ENCODE data around the gene PPP1R9A.
A peak's percentile ranks its signal among the peaks of the same experiment; 100 is the strongest.

PPP1R9A gene

GRCh38 chr7:94901981-94902380 lies 5.4 kb upstream of the PPP1R9A start:
- Mint-ChIP-seq H3K9me3 (no peaks in the 10 kb centered on the region), H3K27ac (no peak overlapping the region), H3K4me1 (ENCODE audit: low read depth) (no peaks in the 10 kb centered on the region), H3K36me3 (ENCODE audit: low read depth) (no peaks in the 10 kb centered on the region), H3K27me3 (peaks cover 27% of the 10 kb centered on the region), H3K4me3 (no peak overlapping the region)
- DNase-seq, result no peak

DNA sequence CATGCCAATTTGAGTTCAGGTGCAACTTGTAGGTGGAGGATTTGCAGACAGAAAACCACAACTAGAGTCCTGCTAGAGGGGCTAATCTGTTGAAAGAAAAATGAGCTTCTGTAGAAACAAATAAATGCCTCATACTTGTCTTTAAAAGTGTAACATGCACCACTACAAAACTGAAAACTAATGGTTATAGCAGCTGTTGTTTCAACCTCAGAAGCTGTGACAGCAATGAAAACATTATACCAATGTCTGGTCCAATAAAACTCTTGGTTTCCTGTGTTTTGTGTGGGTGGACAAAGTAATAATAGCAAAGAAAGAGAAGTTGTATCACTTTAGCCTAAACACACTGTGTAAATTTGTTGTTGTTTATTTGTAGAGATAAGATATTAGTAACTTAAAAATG lies 3.4 kb upstream of the PPP1R9A start:
- DNase-seq, result no peak
- H3K9me3 Mint-ChIP-seq, result no peaks in the 10 kb centered on the region
- peaks cover 7% of the 10 kb centered on the region for H3K4me1 Mint-ChIP-seq (ENCODE audit: low read depth)
- peaks cover 40% of the 10 kb centered on the region for H3K27me3 Mint-ChIP-seq
- H3K36me3 Mint-ChIP-seq (ENCODE audit: low read depth), result no peaks in the 10 kb centered on the region
- H3K4me3 Mint-ChIP-seq, result no peak overlapping the region
- no peak overlapping the region for H3K27ac Mint-ChIP-seq

- H3K27ac Mint-ChIP-seq, result no peak overlapping the region
- no peak overlapping the region for H3K4me3 Mint-ChIP-seq
- H3K4me1 Mint-ChIP-seq (ENCODE audit: low read depth), result peaks cover 8% of the 10 kb centered on the region
- H3K36me3 Mint-ChIP-seq (ENCODE audit: low read depth), result no peaks in the 10 kb centered on the region
- peaks cover 45% of the 10 kb centered on the region for H3K27me3 Mint-ChIP-seq
- DNase-seq, result no peak
- no peaks in the 10 kb centered on the region for H3K9me3 Mint-ChIP-seq
Measured at GRCh38 chr7:94904982-94905381, 2.4 kb upstream of the PPP1R9A start.

DNA sequence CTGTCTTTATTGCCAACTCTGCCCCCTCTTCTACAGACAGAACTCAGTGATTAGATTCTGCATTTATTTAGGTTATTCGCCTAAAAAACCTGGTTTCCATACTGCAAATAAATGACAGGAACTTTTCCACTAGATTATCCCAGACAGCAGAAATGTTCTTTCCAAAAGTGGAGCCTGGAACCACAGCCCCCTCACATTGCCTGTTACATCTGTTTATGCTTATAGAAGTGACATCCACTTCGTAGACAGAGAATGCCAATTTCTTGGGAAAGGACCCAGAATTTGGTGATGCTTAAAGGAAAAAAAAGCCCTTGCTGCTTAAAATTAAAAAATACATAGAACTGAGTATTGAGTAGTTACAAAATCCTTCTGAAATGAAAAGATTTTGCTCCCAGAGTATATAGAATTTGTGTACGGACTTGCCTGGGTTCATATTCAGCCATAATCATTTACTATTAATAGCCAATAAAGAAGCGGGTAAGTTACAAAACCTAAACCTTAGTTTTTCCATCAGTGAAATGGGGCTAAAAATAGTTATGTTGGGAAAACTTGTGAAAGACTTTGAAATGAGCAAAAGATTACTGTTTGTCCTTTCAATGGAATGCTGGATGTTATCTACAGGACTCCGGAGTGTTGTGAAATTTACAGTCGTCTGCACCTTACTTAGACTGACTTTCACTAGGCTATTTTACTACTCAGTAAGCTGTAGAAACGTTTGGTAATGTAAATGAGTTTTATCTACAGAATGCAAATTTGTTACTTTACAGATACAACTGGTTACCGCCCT lies 1.1 kb upstream of the PPP1R9A start:
- H3K4me1 Mint-ChIP-seq (ENCODE audit: low read depth), result peaks cover 8% of the 10 kb centered on the region
- H3K9me3 Mint-ChIP-seq, result no peaks in the 10 kb centered on the region
- H3K27me3 Mint-ChIP-seq, result peaks cover 58% of the 10 kb centered on the region
- DNase-seq, result no peak
- no peaks in the 10 kb centered on the region for H3K36me3 Mint-ChIP-seq (ENCODE audit: low read depth)
- no peak overlapping the region for H3K4me3 Mint-ChIP-seq
- H3K27ac Mint-ChIP-seq, result no peak overlapping the region

DNA sequence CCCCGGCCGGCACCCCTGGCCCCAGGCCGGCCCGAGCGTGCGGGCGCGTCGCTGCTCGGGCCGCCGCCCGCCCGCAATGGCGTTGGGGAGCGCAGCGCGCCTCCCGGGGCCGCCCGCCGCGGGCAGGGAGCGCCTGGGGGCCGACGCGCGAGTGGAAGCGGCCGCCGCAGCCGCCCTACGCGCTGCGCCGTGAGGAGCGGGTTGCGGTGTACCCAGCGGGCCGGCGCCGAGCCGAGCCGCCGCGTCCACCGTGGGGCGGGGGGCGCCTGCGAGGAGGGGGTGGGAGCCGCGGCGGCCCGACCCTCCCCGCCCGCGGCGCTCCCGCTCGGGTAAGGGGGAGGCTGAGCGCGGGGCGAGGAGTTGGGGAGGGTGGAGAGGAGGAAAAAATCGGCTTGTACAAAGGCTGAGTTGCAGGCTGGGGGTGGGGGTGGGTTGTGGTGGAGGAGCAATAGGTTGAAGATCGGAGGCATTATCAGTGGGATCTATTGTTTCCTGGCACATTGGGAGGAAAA lies 473 bp downstream of the PPP1R9A start:
- DNase-seq, result no peak
- Mint-ChIP-seq H3K9me3 (no peaks in the 10 kb centered on the region), H3K4me3 (peak overlapping the region; percentile 23), H3K36me3 (ENCODE audit: low read depth) (no peaks in the 10 kb centered on the region), H3K4me1 (ENCODE audit: low read depth) (peaks cover 8% of the 10 kb centered on the region), H3K27me3 (peaks cover 63% of the 10 kb centered on the region), H3K27ac (no peak overlapping the region)

DNA sequence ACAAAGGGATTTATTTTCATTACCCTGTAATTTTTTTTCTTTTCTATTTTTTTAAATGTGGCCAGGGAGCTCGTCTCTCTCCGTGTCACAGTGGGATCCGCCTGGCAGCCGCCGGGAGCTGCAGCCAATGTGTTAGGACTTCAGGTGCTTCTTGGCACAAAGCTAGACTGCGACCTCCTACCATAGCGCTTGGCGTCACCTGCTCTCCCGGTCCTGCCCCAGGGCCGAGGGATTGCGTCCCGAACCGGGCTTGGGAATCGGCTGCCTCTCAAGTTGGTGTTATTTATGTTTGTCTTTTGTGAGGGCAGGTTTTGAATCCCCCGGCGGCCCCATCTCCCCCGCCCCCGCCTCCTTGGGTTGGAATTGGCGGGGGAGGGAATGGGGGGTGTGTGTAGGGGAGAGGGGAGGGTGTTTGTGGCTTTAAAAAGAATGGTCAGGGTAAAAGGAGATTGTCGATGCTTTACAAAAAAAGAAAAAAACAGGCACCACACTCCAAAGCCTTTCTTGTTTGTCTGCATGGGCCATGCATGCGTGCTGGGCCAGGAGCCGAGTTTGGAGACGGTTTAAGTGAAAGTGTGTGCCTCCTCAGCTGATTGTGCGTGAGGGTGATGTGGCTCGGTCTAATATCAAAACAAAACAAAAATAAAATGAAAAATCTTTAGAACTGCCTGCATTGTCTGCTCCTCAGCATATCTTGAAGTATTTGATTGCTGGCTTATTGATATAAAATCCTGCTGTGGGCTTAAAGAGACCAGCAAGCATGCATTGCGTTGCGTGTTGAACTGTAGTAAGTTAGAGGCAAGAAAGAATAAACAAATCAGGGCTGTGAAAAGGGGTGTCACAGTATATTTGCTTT lies 1.2 kb downstream of the PPP1R9A start:
- DNase-seq, result no peak
- H3K27ac Mint-ChIP-seq, result no peak overlapping the region
- H3K36me3 Mint-ChIP-seq (ENCODE audit: low read depth), result no peaks in the 10 kb centered on the region
- peak overlapping the region; percentile 23 for H3K4me3 Mint-ChIP-seq
- H3K27me3 Mint-ChIP-seq, result peaks cover 64% of the 10 kb centered on the region
- H3K4me1 Mint-ChIP-seq (ENCODE audit: low read depth), result peaks cover 8% of the 10 kb centered on the region
- H3K9me3 Mint-ChIP-seq, result no peaks in the 10 kb centered on the region

DNA sequence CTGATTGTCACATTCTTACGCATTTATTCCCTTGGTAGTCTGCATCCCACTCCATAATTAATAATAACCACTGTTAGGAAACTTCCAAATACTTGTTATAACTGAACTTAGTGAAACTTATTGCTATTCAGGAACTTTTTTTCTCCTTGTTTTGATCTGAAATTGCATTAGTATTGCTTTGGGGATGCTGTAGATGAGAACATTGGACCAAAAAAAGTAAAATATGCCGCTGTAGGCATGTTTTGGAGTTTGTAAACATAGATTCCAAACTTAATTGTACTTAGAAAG lies 1.7 kb downstream of the PPP1R9A start:
- H3K4me3 Mint-ChIP-seq, result no peak overlapping the region
- peaks cover 63% of the 10 kb centered on the region for H3K27me3 Mint-ChIP-seq
- no peaks in the 10 kb centered on the region for H3K9me3 Mint-ChIP-seq
- no peaks in the 10 kb centered on the region for H3K36me3 Mint-ChIP-seq (ENCODE audit: low read depth)
- H3K27ac Mint-ChIP-seq, result no peak overlapping the region
- DNase-seq, result no peak
- H3K4me1 Mint-ChIP-seq (ENCODE audit: low read depth), result peaks cover 8% of the 10 kb centered on the region

GRCh38 chr7:94912085-94912484 lies 4.7 kb downstream of the PPP1R9A start:
- Mint-ChIP-seq H3K4me3 (no peak overlapping the region), H3K27me3 (peaks cover 45% of the 10 kb centered on the region), H3K4me1 (ENCODE audit: low read depth) (peaks cover 8% of the 10 kb centered on the region), H3K27ac (no peak overlapping the region), H3K9me3 (no peaks in the 10 kb centered on the region), H3K36me3 (ENCODE audit: low read depth) (no peaks in the 10 kb centered on the region)
- no peak for DNase-seq

DNA sequence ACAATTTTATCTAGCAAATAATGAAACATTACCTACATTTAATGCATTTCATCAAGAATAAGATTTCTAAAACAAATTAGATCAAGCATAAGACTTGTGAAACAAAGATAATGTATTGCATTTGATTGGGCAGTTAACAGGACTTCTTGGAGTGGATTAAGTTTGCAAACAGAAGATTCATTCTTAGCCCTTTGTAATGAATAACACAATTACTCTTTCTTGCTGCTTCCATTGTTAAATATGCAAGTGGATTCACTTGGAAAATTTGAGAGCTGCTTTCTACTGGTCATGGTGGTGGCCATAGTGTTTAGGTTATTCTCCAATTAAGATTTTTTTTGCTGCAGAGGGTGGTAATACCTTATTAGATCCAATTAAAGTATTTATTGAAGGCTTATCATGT lies 6.0 kb downstream of the PPP1R9A start:
- Mint-ChIP-seq H3K36me3 (ENCODE audit: low read depth) (no peaks in the 10 kb centered on the region), H3K27me3 (peaks cover 39% of the 10 kb centered on the region), H3K27ac (no peak overlapping the region), H3K4me3 (no peak overlapping the region), H3K4me1 (ENCODE audit: low read depth) (peaks cover 5% of the 10 kb centered on the region), H3K9me3 (no peaks in the 10 kb centered on the region)
- no peak for DNase-seq

- no peaks in the 10 kb centered on the region for H3K36me3 Mint-ChIP-seq (ENCODE audit: low read depth)
- no peaks in the 10 kb centered on the region for H3K27me3 Mint-ChIP-seq
- no peak for DNase-seq
- H3K27ac Mint-ChIP-seq, result no peak overlapping the region
- H3K4me1 Mint-ChIP-seq (ENCODE audit: low read depth), result no peaks in the 10 kb centered on the region
- no peaks in the 10 kb centered on the region for H3K9me3 Mint-ChIP-seq
- H3K4me3 Mint-ChIP-seq, result no peak overlapping the region
Measured at GRCh38 chr7:94921911-94922310, 14.5 kb downstream of the PPP1R9A start.

- Mint-ChIP-seq H3K9me3 (no peaks in the 10 kb centered on the region), H3K4me3 (no peak overlapping the region), H3K36me3 (ENCODE audit: low read depth) (no peaks in the 10 kb centered on the region), H3K27ac (no peak overlapping the region), H3K4me1 (ENCODE audit: low read depth) (no peaks in the 10 kb centered on the region), H3K27me3 (no peaks in the 10 kb centered on the region)
- no peak for DNase-seq
Measured at GRCh38 chr7:94922457-94922856, 15.1 kb downstream of the PPP1R9A start.

DNA sequence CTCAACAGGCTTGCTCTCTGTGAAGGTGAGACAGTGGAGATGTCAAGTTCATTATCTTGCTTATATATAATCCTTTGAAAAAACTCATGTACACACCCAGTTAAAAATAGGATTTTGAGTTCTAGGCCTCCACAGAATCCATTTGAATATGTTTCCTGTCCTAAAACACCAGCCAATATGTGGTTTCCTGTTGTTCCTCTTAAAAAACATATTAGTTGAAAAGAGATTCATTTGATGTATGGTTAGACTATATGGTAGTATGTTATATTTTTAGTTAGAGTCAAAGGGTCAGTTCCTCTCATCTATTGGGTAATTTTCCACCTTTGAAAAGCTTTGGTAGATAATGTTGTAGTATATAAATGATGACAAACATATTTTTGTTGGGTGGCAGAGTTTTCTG lies 16.0 kb downstream of the PPP1R9A start:
- H3K27me3 Mint-ChIP-seq, result no peaks in the 10 kb centered on the region
- H3K9me3 Mint-ChIP-seq, result no peaks in the 10 kb centered on the region
- H3K4me3 Mint-ChIP-seq, result no peak overlapping the region
- no peak overlapping the region for H3K27ac Mint-ChIP-seq
- no peaks in the 10 kb centered on the region for H3K4me1 Mint-ChIP-seq (ENCODE audit: low read depth)
- H3K36me3 Mint-ChIP-seq (ENCODE audit: low read depth), result no peaks in the 10 kb centered on the region
- no peak for DNase-seq

GRCh38 chr7:94928168-94928707 lies 20.8 kb downstream of the PPP1R9A start:
- H3K4me1 Mint-ChIP-seq (ENCODE audit: low read depth), result no peaks in the 10 kb centered on the region
- H3K36me3 Mint-ChIP-seq (ENCODE audit: low read depth), result no peaks in the 10 kb centered on the region
- H3K4me3 Mint-ChIP-seq, result no peak overlapping the region
- no peak for DNase-seq
- no peaks in the 10 kb centered on the region for H3K9me3 Mint-ChIP-seq
- H3K27me3 Mint-ChIP-seq, result no peaks in the 10 kb centered on the region
- no peak overlapping the region for H3K27ac Mint-ChIP-seq

DNA sequence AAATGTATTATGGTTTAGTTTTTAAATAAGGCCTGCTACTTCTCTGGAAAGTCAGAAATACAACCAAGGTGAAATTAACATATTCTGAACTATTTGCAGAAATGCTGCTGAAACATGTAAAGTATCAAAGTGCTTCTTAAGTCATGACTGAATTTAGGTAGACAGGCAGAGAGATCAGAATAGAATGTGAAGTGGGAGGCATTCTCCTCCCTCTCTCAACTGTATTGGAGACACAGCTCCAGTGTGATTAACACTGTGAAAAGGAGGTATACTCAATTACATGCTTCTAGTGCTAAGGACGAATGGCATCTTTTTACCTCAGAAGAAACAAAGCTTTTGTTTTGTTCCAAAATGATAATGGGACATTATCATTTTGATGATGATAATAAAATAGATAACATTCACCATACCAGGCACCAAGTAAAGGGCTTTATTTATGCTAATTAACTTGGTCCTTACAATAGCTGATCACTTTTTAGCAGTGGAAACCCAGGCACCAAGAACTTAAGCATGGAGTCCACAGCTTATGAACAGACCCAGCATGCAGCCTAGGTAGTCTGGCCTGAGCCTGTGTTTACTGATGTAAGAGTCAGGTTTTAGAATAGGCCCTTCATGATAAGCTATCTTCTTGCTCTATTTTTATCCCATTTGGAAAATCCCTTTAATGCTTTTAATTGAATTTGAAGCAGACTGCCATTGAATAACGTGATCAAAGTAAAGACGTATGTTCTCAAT lies 26.0 kb downstream of the PPP1R9A start:
- H3K9me3 Mint-ChIP-seq, result no peaks in the 10 kb centered on the region
- no peaks in the 10 kb centered on the region for H3K36me3 Mint-ChIP-seq (ENCODE audit: low read depth)
- H3K4me1 Mint-ChIP-seq (ENCODE audit: low read depth), result no peaks in the 10 kb centered on the region
- DNase-seq, result no peak
- H3K4me3 Mint-ChIP-seq, result no peak overlapping the region
- no peaks in the 10 kb centered on the region for H3K27me3 Mint-ChIP-seq
- H3K27ac Mint-ChIP-seq, result no peak overlapping the region

Data from activated T-cell treated with anti-CD3 and anti-CD28 coated beads, Interleukin-2, amount 50 U/mL, for 24 hours (primary cell).